GM21723 (cell line): ENCODE results near the gene SLC13A2.

ENCODE experiments used
- ATAC-seq: cut with Tn5 transposase; IDR thresholded peaks from one replicate; pipeline ENCODE4 v1.9.1; 2021; ENCODE audit warnings: mild to moderate bottlenecking, moderate library complexity; ENCODE audit not compliant: unreplicated experiment

Gene SLC13A2

GRCh38 chr17:28491860-28492259 is 18.4 kb downstream of the SLC13A2 start:
- ATAC-seq = no peak

GRCh38 chr17:28492352-28493310 is 19.2 kb downstream of the SLC13A2 start:
- ATAC-seq = no peak

- no peak for ATAC-seq
Measured at GRCh38 chr17:28493460-28493859, 20.0 kb downstream of the SLC13A2 start.

- ATAC-seq = no peak
Measured at GRCh38 chr17:28494445-28495188, 21.2 kb downstream of the SLC13A2 start.

- no peak for ATAC-seq
Measured at GRCh38 chr17:28495635-28496034, 22.2 kb downstream of the SLC13A2 start.

- ATAC-seq = no peak
Measured at GRCh38 chr17:28497931-28498330, 24.5 kb downstream of the SLC13A2 start.

GRCh38 chr17:28498652-28499363 is 25.4 kb downstream of the SLC13A2 start:
- no peak for ATAC-seq

- no peak for ATAC-seq
Measured at GRCh38 chr17:28499364-28499664, 25.9 kb downstream of the SLC13A2 start.

- ATAC-seq = no peak
Measured at GRCh38 chr17:28499684-28500357, 26.4 kb downstream of the SLC13A2 start.

GRCh38 chr17:28500712-28501379 is 27.4 kb downstream of the SLC13A2 start:
- ATAC-seq = peak; percentile 65

- no peak for ATAC-seq
Measured at GRCh38 chr17:28501421-28502284, 28.2 kb downstream of the SLC13A2 start.

GRCh38 chr17:28503420-28503819 is 30.0 kb downstream of the SLC13A2 start:
- no peak for ATAC-seq

GRCh38 chr17:28505986-28506665 is 32.7 kb downstream of the SLC13A2 start, which contains the start of gene FOXN1:
Gene FOXN1 (plus strand): TSS chr17:28506348. CDS start chr17:28523970, 17,622 bp downstream.
- ATAC-seq = no peak

- no peak for ATAC-seq
Measured at GRCh38 chr17:28506763-28507487, 33.5 kb downstream of the SLC13A2 start.

- ATAC-seq = no peak
Measured at GRCh38 chr17:28507567-28508203, 34.2 kb downstream of the SLC13A2 start.

GRCh38 chr17:28508211-28508724 is 34.8 kb downstream of the SLC13A2 start:
- ATAC-seq = no peak

GRCh38 chr17:28509789-28510188 is 36.3 kb downstream of the SLC13A2 start:
- no peak for ATAC-seq
